Stimulated activated CD4-positive, alpha-beta T cell treated with anti-CD3 and anti-CD28 coated beads, Interleukin-1b, Interleukin-23, amount 100 ng/mL, for 1 hour (primary cell): Measurements from ENCODE around the gene CNOT1.
"Not testable (repeated sequence)": the region's sequence is repeated elsewhere in the genome, so short reads cannot be mapped to it uniquely, and the experiment has no call there.

Source experiments
- DNase-seq, 2 donors: peaks; one replicate each; pipeline ENCODE4 v3.0.0-alpha.2; 2020; ENCODE audit warnings: low read depth in 2 of 2

Gene CNOT1

DNA sequence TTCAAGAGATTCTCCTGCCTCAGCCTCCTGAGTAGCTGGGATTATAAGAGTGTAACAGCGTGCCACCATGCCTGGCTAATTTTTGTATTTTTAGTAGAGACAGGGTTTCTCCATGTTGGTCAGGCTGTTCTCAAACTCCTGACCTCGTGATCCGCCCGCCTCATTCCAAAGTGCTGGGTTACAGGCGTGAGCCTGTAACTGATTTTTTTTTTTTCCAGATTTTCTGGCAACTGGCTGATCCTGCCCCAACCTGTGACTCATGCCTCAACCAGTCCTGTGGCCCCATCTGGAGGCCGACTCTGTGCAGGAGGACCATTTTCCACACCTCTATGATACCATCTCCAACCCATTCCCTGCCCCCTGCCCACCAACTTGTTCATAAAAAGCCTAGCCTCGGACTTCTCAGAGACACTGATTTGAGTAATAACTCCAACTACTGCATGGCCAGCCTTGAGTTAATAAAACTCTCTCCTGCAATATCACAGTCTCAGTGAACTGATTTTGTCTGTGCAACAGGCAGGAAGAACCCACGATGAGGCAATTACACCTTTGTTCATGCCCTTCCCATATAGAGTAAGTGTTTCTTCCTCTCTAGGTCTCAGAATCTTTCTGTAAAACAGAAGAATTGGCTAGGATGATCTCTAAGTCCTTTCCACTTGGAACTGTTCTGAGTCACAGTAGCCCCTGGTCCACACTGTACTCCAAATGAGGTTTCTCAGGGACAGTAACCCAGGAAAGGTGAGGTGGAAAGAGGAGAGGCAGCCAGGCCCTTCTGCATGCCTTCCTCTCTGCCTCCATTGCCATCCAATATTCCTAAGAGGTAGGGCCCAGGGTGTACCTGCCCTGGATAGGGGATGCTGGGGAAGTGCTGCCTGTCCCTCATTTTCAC, 8.8 kb upstream of the CNOT1 start:
- no peak for DNase-seq

DNA sequence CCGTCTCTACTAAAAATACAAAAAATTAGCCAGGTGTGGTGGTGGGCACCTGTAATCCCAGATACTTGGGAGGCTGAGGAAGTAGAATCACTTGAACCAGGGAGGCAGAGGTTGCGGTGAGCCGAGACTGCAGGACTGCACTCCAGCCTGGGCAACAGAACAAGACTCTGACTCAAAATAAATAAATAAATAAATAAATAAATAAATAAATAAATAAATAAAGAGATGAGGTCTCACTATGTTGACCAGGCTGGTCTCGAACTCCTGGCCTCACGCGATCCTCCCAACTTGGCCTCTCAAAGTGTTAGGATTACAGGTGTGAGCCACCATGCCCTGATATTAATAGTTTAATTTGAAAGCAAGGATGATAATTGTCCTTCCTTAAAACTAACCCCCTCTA, 7.4 kb upstream of the CNOT1 start:
- not testable (repeated sequence) for DNase-seq

DNA sequence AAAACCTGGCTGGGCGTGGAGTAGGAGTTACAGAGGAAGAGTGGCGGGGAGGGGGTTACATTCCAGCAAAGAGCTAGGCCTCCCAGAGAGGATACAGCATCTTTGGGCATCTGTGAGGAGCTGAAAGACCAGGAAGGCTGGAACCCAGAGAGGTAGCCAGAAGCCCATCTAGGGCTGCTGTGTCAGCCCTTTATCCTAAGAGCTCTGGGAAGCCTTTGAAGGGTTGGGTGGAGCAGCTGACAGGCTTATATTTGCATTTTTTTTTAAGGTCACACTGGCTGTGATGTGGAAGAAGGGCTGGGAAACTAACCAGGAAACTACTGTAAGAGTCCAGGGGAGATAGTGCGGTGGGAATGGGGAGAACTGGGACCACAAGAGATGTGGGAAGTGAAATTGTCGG, 6.8 kb upstream of the CNOT1 start:
- DNase-seq: no peak

DNA sequence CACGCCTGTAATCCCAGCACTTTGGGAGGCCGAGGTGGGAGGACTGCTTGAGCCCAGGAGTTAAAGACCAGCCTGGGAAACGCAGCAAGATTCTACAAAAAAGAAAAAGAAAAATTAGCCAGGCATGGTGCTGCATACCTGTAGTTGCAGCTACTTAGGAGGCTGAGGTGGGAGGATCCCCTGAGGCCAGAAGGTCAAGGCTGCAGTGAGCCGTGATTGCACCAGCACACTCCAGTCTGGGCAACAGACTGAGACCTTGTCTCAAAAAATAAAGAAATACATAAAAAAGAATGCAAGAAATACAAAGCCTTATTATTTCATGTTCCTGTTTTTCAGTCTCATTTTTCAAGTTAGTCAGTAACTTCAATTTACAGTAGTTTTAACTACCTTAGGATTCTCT, 5.9 kb upstream of the CNOT1 start:
- DNase-seq: no peak

DNA sequence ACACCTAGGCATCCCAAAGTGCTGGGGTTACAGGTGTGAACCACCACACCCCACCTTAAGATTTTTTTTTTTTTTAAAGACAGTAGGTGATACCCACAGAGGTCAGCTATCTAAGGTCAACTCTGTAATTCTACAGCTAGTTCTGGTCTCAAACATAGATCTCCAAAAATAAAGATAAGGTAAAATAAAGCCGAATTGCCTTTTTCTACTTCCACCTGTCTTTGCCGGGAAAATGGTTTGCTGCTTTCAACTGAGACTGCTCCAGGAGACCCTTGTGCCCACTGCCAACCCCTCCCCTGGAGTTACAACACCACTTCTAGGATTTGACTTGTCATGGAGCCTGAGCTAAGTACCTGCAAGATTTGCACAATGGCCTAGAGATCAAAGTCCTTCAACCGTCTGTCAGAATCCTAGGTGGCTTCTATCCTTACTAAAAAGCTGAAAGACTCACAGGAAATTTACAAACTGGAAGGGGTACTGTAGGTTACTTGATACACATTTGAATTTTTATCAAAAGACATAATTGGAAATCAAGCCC, 4.7 kb upstream of the CNOT1 start:
- DNase-seq: no peak

DNA sequence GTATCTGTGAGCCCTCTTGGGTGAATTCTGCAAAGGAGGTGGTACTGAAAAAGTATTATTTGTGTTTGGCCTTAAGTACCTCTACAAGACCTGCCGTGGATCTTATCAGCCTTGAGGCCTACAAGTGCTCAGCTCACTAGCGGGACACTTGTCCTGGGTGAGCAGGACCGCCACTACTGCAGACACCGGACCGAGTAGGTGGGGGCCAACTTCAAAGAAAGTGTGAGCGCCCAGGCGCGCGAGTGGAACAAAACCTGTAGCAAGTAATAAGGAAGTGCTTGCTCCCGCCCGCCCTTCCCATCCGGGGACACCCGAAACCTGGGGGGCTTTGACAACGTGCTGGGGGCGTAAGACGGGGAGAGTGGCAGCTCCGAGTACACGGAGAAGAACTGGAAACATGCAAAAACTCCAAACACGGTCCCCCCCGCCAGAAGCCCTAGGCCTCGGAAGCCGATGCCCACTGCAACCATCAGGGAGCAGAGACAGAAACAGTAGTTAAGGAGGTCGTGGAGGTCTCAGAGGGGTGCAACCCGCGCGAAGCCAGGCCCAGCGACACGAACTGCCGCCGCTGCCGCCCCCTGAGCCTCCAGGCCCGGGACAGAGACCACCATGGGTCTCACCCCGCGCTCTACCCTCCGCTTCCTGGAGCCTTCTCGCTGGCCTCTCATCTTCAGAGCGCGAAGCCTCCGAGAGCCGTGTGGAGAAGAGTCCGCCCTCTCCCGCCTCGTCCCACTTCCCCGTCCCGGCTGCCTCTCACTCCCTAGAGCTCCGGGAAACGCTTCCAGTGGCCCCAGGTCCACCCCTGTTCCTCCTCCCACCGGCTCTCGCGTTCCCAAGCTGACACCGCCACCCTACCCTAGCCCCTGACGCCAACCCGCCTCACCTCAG, 537 bp downstream of the CNOT1 start:
- DNase-seq: peak in 1 of 2 donors; percentile 3

DNA sequence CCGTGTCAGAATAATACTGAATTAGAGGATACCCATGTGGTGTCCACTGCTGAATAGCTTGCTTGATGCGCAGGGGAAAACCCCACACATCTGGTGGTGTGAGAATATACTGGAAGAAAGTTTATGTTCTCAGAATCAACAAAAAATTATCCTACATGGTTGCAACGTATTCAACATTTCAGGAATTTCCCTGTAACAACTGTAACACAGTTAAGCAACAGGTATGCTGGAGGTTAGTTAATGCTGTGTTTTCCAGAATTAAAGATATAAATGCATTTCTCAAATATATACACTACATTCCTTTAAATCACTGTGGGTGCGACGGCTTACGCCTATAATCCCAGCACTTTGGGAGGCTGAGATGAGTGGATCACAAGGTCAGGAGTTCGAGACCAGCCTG, 5.4 kb downstream of the CNOT1 start:
- no peak for DNase-seq

DNA sequence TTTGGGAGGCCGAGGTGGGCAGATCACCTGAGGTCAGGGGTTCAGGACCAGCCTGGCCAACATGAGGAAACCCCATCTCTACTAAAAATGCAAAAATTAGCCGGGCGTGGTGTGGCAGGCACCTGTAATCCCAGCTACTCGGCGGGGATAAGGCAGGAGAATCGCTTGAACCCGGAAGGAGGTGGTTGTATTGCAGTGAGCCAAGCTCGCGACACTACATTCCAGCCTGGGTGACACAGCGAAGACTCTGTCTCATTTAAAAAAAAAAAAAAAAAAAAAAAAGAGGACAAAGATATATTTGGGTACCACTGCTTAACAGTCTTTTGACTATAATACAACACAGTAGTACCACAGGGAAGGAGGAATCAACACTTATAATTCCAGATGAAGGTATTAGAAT, 9.2 kb downstream of the CNOT1 start:
- no peak for DNase-seq

DNA sequence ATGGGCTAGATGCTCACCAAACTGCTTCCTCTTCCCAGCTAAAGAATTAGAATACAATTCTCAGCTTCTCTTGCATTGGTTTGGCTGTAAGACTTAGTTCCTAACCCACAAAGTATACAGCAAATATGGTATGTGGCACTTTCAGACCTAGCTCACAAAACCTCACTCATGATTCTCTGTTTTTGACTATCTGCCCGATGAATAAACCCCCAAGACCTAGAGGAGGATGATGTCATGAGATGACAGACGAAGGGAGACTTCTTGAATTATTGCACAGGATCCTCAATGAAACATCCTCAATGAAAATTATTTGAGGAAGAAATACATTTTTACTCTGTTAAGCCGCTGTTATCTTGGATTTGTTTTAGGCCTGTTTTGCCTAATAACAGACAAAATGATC, 14.3 kb downstream of the CNOT1 start:
- no peak for DNase-seq

DNA sequence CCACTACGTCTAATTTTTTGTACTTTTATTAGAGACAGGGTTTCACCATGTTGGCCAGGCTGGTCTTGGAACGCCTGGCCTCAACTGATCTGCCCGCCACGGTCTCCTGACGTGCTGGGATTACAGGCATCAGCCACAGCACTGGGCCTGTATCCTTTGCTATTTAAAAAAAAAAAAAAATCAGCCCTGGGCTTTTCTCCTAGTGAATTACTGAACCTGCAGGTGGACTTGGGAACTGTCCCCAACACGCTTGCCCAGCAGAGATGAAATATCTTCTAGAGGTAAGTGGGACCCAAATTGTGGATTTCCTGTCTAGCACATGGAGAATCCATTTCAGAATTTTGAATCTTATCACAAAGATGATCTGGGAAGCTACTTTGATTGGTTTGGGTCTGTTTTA, 14.8 kb downstream of the CNOT1 start:
- no peak for DNase-seq

DNA sequence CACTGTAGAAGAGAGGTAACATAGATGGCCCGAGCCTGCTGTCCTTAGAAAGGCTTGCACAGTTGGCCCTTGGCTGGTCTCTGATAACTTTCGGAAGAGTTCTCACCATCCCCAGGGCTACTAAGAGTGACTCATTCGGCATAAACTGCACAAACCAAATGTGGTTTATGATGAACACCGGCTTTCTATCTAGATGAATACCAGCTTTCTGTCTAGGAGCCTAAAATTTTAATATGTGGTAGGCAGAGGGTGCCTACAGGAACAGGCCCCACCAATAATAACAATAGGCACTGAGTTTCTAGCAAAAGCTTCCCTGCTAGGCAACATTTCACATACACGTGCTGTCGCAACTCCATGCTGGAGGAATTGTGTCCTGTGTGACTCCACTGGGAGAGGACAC, 15.4 kb downstream of the CNOT1 start:
- no peak for DNase-seq

DNA sequence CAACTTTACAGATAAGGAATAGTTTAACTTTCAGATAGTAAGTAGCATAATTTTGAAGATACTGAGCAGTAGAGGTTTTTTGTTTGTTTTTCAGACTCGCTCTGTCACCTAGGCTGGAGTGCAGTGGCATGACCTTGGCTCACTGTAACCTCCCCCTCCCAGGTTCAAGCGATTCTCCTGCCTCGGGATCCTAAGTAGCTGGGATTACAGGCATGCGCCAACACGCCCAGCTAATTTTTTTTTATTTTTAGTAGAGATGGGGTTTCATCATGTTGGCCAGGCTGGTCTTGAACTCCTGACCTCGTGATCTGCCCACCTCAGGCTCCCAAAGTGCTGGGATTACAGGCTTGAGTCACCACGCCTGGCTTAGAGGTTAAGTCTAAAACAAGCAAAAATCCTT, 16.7 kb downstream of the CNOT1 start:
- DNase-seq: not testable (repeated sequence)

DNA sequence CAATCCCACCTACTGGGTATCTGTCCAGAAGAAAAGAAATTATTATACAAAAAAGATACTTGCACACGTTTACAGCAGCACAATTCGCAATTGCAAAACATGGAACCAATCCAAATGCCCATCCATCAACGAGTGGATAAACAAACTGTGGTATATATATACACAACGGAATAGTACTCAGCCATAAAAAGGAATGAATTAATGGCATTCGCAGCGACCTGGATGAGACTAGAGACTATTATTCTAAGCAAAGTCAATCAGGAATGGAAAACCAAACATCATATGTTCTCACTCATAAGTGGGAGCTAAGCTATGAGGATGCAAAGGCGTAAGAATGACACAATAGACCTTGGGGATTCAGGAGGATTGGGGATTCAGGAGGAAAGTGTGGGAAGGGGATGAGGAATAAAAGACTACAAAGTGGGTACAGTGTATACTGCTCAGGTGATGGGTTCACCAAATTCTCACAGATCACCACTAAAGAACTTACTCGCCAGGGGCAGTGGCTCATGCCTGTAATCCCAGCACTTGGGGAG, 21.0 kb downstream of the CNOT1 start:
- DNase-seq: no peak

DNA sequence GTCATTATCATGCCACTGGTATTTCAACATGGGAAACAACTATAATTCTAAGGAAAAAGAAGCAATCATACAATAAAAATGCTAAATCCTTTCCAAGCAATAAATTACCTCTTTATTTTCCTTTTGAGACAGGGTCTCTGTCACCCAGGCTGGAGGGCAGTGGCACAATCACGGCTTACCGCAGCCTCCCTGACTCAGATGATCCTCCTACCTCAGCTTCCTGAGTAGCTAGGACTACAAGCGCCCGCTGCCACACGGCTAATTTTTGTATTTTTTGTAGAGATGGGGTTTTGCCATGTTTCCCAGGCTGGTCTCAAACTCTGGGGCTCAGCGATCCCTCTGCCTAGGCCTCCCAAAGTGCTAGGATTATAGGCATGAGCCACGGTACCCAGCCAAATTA, 24.1 kb downstream of the CNOT1 start:
- DNase-seq: no peak

DNA sequence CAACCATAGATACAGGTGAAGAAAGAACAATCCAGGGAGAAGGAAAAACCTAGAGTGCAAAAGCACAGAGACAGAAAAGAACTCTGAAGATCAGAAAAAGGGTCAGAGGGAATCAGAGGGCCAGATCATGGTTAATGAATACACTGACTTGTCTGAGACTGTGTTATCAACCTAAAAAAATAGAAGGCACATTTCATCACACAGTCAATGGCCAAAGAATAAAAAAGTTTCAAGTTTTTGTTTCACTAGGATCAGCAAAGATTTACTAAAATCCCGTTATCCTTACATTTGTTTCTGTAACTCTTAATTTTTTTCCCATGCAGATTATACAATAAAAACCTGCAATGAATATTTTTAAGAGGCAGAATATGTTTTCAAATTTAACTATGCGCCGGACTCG, 38.5 kb downstream of the CNOT1 start:
- DNase-seq: no peak

DNA sequence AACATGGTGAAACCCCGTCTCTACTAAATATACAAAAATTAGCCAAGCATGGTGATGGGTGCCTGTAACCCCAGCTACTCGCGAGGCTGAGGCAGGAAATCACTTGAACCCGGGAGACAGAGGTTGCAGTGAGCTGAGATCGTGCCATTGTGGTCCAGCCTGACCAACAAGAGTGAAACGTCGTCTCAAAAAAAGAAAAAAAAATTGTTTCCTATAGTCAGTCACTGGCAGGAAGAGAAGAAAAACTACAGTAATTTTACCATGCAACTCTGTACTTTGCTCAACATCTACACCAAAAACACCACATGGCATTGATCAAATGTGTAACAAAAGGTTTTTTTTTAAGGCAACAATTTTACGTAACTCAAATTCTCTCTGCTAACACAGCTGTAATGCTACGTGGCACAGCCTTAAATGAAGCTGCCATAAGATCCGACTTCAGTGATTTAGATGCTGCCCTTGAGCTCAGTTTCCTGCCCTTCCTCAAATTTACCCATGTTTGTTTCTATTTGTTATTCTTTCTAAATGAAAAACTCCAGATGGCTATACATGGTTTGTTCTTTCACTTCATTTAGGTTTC, 40.2 kb downstream of the CNOT1 start:
- DNase-seq: no peak

DNA sequence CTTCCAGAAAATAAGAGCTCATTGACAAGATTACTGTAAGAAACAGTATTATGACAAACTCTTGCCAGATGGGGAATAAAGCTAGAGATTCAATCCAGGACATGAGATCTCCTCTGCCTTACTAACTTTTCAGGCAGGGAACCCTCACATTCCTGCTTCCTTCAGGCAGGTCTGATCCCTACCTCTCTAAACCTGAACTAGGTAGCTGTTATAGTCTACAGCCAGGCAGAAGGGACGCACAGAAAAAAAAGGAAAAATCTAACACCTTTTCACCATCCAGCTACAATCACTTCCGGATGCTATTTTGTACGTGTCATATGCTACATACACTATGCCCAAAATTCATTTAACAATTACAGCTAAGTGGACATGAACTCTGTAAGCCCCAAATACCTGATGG, 41.2 kb downstream of the CNOT1 start:
- no peak for DNase-seq

DNA sequence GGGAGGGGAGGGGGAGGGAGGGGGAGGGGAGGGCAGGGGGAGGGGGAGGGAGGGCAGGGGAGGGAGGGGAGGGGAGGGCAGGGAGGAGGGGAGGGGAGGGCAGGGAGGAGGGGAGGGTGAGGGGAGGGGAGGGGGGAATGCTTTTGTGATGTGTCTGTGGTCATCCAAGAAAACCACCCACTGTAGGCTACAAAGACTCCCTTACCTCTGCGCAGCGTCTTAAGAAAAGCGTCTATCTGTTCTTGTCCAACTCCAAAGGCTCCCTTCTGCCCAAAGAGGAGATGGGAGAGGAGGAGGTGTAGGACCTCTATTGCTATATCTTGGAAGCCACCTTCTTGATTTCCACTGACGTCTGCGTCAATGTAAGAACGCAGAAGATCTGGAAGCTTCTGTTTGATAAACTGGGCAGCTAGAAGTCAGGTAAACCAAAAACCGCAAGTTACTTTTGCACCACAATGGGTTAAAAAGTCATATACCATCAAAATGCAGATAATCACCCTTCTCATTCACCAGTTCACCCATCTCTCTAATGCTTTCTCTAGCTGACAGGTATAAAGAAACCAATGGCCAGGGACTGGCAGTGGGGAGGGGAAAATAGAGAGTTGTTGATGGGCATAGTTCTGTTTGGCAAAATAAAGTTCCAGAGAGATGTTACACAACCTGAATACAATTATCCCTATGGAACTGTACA, 43.1 kb downstream of the CNOT1 start:
- DNase-seq: no peak

DNA sequence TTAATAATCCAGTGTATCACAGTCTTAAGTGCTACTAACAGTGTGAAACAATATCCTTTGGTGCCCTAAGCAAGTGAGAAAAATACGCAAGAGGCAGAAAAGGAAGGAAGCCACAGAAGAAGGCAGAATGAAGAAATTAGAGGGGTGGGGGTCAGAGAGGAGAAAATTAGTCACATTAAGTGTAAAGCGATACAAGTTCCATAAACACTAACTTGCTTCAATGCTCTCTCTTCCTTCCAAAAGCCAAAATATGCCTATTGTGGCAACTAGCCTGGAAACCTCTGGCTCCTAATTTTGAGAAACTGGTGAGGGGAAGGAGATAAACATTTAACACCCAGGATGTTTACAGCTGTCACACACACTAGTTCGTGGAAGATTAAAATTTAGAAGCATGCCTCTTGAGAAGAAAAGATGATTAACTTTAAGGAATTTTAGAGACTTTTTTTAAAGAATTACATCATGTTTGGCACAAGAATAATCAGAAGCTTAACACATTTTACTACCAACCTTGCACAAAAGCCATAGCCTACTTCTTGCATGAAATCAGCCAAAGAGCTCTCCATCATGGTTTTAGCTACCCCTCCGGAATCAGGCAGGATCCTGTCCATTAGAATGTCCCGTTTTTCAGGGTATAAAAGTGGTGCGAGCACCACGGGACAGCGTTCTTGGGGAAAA, 44.7 kb downstream of the CNOT1 start:
- no peak for DNase-seq

DNA sequence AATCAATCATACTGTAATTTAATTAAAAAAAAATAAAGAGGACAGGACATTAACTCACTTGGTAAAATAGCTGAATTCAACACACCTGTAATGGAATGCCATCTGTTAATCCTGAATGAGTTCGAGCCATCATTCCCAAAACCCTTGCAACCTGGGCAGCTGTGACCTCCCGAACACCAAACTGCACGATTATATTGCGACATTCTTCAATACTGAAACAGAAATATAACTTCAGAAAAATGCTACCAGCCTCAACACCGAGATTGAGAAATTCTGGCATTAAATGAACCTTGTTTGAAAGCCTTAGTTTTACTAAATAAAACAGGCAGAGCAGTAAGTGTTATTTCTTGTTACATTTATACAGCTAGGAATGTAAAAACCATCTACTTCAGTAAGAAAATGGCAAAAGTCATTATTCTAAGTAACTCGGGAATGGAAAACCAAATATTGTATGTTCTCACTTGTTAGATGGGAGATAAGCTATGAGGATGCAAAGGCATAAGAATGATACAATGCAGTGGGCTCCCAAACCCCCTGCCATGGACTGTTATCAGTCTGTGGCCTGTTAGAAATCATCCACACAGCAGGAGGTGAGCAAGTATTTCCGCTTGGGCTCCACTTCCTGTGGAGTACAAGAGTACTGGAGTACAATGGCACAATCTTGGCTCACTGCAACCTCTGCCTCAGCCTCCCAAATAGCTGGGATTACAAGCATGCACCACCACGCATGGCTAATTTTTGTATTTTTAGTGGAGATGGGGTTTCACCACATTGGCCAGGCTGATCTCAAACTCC, 46.5 kb downstream of the CNOT1 start:
- DNase-seq: no peak
